PFSK-1 (cell line): ENCODE results near the gene DOCK8.

ENCODE experiments used
- FOXP2 ChIP-seq: optimal IDR thresholded peaks from 2 replicates; pipeline ENCODE3; 2011; ENCODE audit warnings: borderline replicate concordance, control low read depth, inconsistent platforms; ENCODE audit not compliant: insufficient read depth; ENCODE audit errors: extremely low read length, extremely low read depth
- POLR2AphosphoS5 ChIP-seq: IDR thresholded peaks from 2 replicates; pipeline ENCODE4 v1.6.1; 2012; ENCODE audit warnings: low read depth, mild to moderate bottlenecking, control low read depth, low read length, moderate library complexity
- REST ChIP-seq, 2 experiments: IDR thresholded peaks; 2 replicates each; pipeline versions ENCODE4 v1.6.1 to v1.8.0; 2011 to 2012; ENCODE audit warnings: low read depth in 2 of 2, low read length in 2 of 2, control low read depth in 1 of 2, inconsistent platforms in 1 of 2, mild to moderate bottlenecking in 1 of 2, moderate library complexity in 1 of 2; ENCODE audit not compliant: insufficient read depth in 1 of 2
- SIN3A ChIP-seq: IDR thresholded peaks from 2 replicates; pipeline ENCODE4 v1.6.1; 2012; ENCODE audit warnings: mild to moderate bottlenecking, low read length, moderate library complexity, borderline replicate concordance; ENCODE audit not compliant: insufficient read depth
- TAF1 ChIP-seq: IDR thresholded peaks from 2 replicates; pipeline ENCODE4 v1.6.1; 2012; ENCODE audit warnings: low read length, control low read depth, borderline replicate concordance; ENCODE audit not compliant: insufficient read depth

Gene DOCK8

GRCh38 chr9:242461-243080, 27.9 kb downstream of the DOCK8 start:
- TF ChIP-seq SIN3A = no peak

- no peak for TF ChIP-seq POLR2AphosphoS5
- TF ChIP-seq REST (IDR thresholded peaks at IDR 0.05; ENCODE audit: insufficient read depth in 1 of 2, low read depth in 2 of 2, low read length in 2 of 2) = no peak
- TF ChIP-seq TAF1 = no peak
- TF ChIP-seq FOXP2 = no peak
- no peak for TF ChIP-seq SIN3A
These were observed 33.8 kb downstream of the DOCK8 start for GRCh38 chr9:248278-248961.

GRCh38 chr9:249025-249424, 34.4 kb downstream of the DOCK8 start:
- TF ChIP-seq TAF1 (no peak), SIN3A (no peak), FOXP2 (no peak), POLR2AphosphoS5 (no peak), REST (IDR thresholded peaks at IDR 0.05; ENCODE audit: insufficient read depth in 1 of 2, low read depth in 2 of 2, low read length in 2 of 2) (no peak)

GRCh38 chr9:250039-250438, 35.4 kb downstream of the DOCK8 start:
- no peak for TF ChIP-seq REST (IDR thresholded peaks at IDR 0.05; ENCODE audit: insufficient read depth in 1 of 2, low read depth in 2 of 2, low read length in 2 of 2)
- TF ChIP-seq TAF1 = no peak
- TF ChIP-seq FOXP2 = no peak
- TF ChIP-seq SIN3A = no peak
- TF ChIP-seq POLR2AphosphoS5 = no peak

GRCh38 chr9:250625-251024, 36.0 kb downstream of the DOCK8 start:
- TF ChIP-seq REST (IDR thresholded peaks at IDR 0.05; ENCODE audit: insufficient read depth in 1 of 2, low read depth in 2 of 2, low read length in 2 of 2) (no peak), SIN3A (no peak), TAF1 (no peak), FOXP2 (no peak), POLR2AphosphoS5 (no peak)
